Liver (tissue), 3 donors: ENCODE results near the gene CEBPG.

ENCODE experiments used
- ATF3 ChIP-seq: IDR thresholded peaks from 2 replicates; pipeline ENCODE4 v1.6.1; 2016; ENCODE audit warnings: antibody characterized with exemption
- CTCF ChIP-seq: fragments of 150-350 bp; IDR thresholded peaks from 2 replicates; pipeline ENCODE4 v1.5.1; 2017; ENCODE audit warnings: improper control_type of control experiment, low read depth, low read length; ENCODE audit not compliant: missing input control
- EGR1 ChIP-seq, 2 donors: IDR thresholded peaks; 2 replicates each; pipeline ENCODE4 v1.6.1; 2016 to 2018; ENCODE audit warnings: antibody characterized with exemption in 2 of 2, low read depth in 2 of 2
- FOXA1 ChIP-seq: IDR thresholded peaks from 2 replicates; pipeline ENCODE4 v1.6.1; 2016; ENCODE audit warnings: antibody characterized with exemption
- GABPA ChIP-seq, 2 donors: IDR thresholded peaks in 1 of 2; conservative IDR thresholded peaks in 1 of 2; 2 replicates each; pipeline ENCODE4 v1.6.1; 2016; ENCODE audit warnings: antibody characterized with exemption in 2 of 2, mild to moderate bottlenecking in 1 of 2, moderate library complexity in 1 of 2
- HNF4A ChIP-seq, 2 donors: conservative IDR thresholded peaks; 2 replicates each; pipeline ENCODE4 v1.6.1; 2016; ENCODE audit warnings: antibody characterized with exemption in 2 of 2, mild to moderate bottlenecking in 2 of 2
- JUND ChIP-seq, 2 donors: IDR thresholded peaks; 2 replicates each; pipeline ENCODE4 v1.6.1; 2016; ENCODE audit warnings: antibody characterized with exemption in 2 of 2
- NR2F2 ChIP-seq: IDR thresholded peaks from 2 replicates; pipeline ENCODE4 v1.6.1; 2016; ENCODE audit warnings: antibody characterized with exemption
- RAD21 ChIP-seq, 2 donors: IDR thresholded peaks; 2 replicates each; pipeline ENCODE4 v1.6.1; 2016; ENCODE audit warnings: antibody characterized with exemption in 2 of 2, mild to moderate bottlenecking in 2 of 2
- REST ChIP-seq: IDR thresholded peaks from 2 replicates; pipeline ENCODE4 v1.6.1; 2016; ENCODE audit warnings: antibody characterized with exemption, mild to moderate bottlenecking
- RXRA ChIP-seq, 2 donors: IDR thresholded peaks; 2 replicates each; pipeline ENCODE4 v1.6.1; 2017 to 2018; ENCODE audit warnings: antibody characterized with exemption in 2 of 2, mild to moderate bottlenecking in 1 of 2
- TAF1 ChIP-seq: conservative IDR thresholded peaks from 2 replicates; pipeline ENCODE4 v1.6.1; 2016; ENCODE audit warnings: antibody characterized with exemption, mild to moderate bottlenecking
- ZBTB33 ChIP-seq: IDR thresholded peaks from 2 replicates; pipeline ENCODE4 v1.6.1; 2016; ENCODE audit warnings: antibody characterized with exemption
- donor health status: healthy.
- donor health status: healthy.

GRCh38 chr19:33329736-33330135 lies 43.8 kb upstream of the CEBPG start:
- no peak for TF ChIP-seq CTCF
- TF ChIP-seq GABPA (IDR thresholded peaks at IDR 0.05 in 1 of 2, conservative IDR thresholded peaks at IDR 0.05 in 1 of 2), result no peak
- no peak for TF ChIP-seq TAF1
- TF ChIP-seq REST, result no peak
- TF ChIP-seq ATF3, result no peak
- no peak for TF ChIP-seq EGR1 (IDR thresholded peaks at IDR 0.05; ENCODE audit: low read depth in 2 of 2)
- TF ChIP-seq JUND (IDR thresholded peaks at IDR 0.05), result no peak
- no peak for TF ChIP-seq RAD21 (IDR thresholded peaks at IDR 0.05)
- TF ChIP-seq HNF4A (conservative IDR thresholded peaks at IDR 0.05), result no peak
- TF ChIP-seq NR2F2, result no peak
- no peak for TF ChIP-seq RXRA (IDR thresholded peaks at IDR 0.05)
- TF ChIP-seq ZBTB33, result no peak
- no peak for TF ChIP-seq FOXA1
